GM23248 (cell line): ENCODE measurements around the gene ROMO1. TPM values are rescaled to one million over a fixed set of nuclear protein-coding genes. Genes with fewer than 3 reads are reported as not detected.
"Not testable (repeated sequence)": the region's sequence is repeated elsewhere in the genome, so short reads cannot be mapped to it uniquely, and the experiment has no call there.

Experiments
- DNase-seq: peaks from one replicate; pipeline ENCODE4 v3.0.0-alpha.2; 2015
- H2AFZ ChIP-seq: fragments of 200-600 bp; sonication (generic); 2 replicates; pipeline ENCODE4 v1.6.1; 2016; ENCODE audit warnings: antibody characterized with exemption
- H3F3A ChIP-seq: fragments of 200-600 bp; sonication (generic); 2 replicates; pipeline ENCODE4 v1.6.1; 2016; ENCODE audit warnings: mild to moderate bottlenecking, antibody characterized with exemption, mixed run types; ENCODE audit not compliant: insufficient read depth
- H3K27ac ChIP-seq: fragments of 200-600 bp; sonication (generic); 2 replicates; pipeline ENCODE4 v1.5.1; 2016; ENCODE audit warnings: mild to moderate bottlenecking
- H3K27me3 ChIP-seq: fragments of 200-600 bp; sonication (generic); replicated peaks from 2 replicates; pipeline ENCODE4 v1.6.1; 2016; ENCODE audit warnings: mild to moderate bottlenecking; ENCODE audit not compliant: insufficient read depth
- H3K36me3 ChIP-seq: fragments of 200-600 bp; sonication (generic); 2 replicates; pipeline ENCODE4 v1.6.1; 2016; ENCODE audit warnings: low read depth, mild to moderate bottlenecking
- H3K4me1 ChIP-seq: fragments of 200-600 bp; sonication (generic); 2 replicates; pipeline ENCODE4 v1.6.1; 2016; ENCODE audit warnings: mild to moderate bottlenecking; ENCODE audit not compliant: insufficient read depth
- H3K4me2 ChIP-seq: fragments of 200-600 bp; sonication (generic); one replicate; pipeline ENCODE4 v1.6.1; 2016; ENCODE audit warnings: mild to moderate bottlenecking; ENCODE audit not compliant: unreplicated experiment
- H3K4me3 ChIP-seq: fragments of 200-600 bp; sonication (generic); 2 replicates; pipeline ENCODE4 v1.5.1; 2016; ENCODE audit warnings: mild to moderate bottlenecking
- H3K79me2 ChIP-seq: fragments of 200-600 bp; sonication (generic); 2 replicates; pipeline ENCODE4 v1.6.1; 2016; ENCODE audit warnings: mild to moderate bottlenecking; ENCODE audit not compliant: insufficient read depth
- H3K9ac ChIP-seq: fragments of 200-600 bp; sonication (generic); 2 replicates; pipeline ENCODE4 v1.6.1; 2016; ENCODE audit warnings: mild to moderate bottlenecking
- H3K9me2 ChIP-seq: fragments of 200-600 bp; sonication (generic); 2 replicates; pipeline ENCODE4 v1.6.1; 2016; ENCODE audit warnings: mixed run types, mild to moderate bottlenecking, moderate library complexity; ENCODE audit not compliant: insufficient read depth
- H3K9me3 ChIP-seq: fragments of 200-600 bp; sonication (generic); one replicate; pipeline ENCODE4 v1.6.1; 2017; ENCODE audit warnings: low read depth
- H4K20me1 ChIP-seq: fragments of 200-600 bp; sonication (generic); 2 replicates; pipeline ENCODE4 v1.6.0; 2016; ENCODE audit not compliant: insufficient read depth
- EZH2 ChIP-seq: fragments of 200-600 bp; sonication (generic); IDR thresholded peaks from 2 replicates; pipeline ENCODE4 v1.6.1; 2018; ENCODE audit warnings: antibody characterized with exemption, mild to moderate bottlenecking; ENCODE audit not compliant: insufficient read depth, poor library complexity, severe bottlenecking
- EZH2phosphoT487 ChIP-seq: fragments of 200-600 bp; sonication (generic); IDR thresholded peaks from 2 replicates; pipeline ENCODE4 v1.6.1; 2018; ENCODE audit warnings: antibody characterized with exemption, moderate library complexity, mild to moderate bottlenecking, low read depth; ENCODE audit not compliant: insufficient read depth
- WGBS, 2 experiments: methylation state at CpG; one replicate each; pipeline ENCODE4 v1.1.6; 2015 to 2017; ENCODE audit warnings: low lambda C conversion rate in 2 of 2, low coverage in 1 of 2; ENCODE audit errors: missing lambda C conversion rate in 2 of 2; 5-methylcytosine and 5-hydroxymethylcytosine counted together
- in situ Hi-C: fragments of 300-500 bp; cut with MboI; formaldehyde crosslinking; loops from 2 replicates; pipeline ENCODE4 v1.15.0; 2020
- polyA plus RNA-seq: library from polyadenylated mRNA; unstranded; fragments of >200 nt; fragmentation: Nextera tagmentation; extraction: Ambion mirVana; gene quantifications from 2 replicates; pipeline ENCODE4 v1.2.1, GENCODE V29; 2016
- total RNA-seq: library from RNA; depleted of rRNA; stranded (reverse); fragments of >200 nt; shearing (Covaris generic); gene quantifications from 2 replicates; pipeline ENCODE4 v1.2.3, GENCODE V29; 2014; rRNA removed

ROMO1 gene
- total and polyA plus RNA-seq, 2 experiments from 2014 or later: 311 to 543 TPM

DNA sequence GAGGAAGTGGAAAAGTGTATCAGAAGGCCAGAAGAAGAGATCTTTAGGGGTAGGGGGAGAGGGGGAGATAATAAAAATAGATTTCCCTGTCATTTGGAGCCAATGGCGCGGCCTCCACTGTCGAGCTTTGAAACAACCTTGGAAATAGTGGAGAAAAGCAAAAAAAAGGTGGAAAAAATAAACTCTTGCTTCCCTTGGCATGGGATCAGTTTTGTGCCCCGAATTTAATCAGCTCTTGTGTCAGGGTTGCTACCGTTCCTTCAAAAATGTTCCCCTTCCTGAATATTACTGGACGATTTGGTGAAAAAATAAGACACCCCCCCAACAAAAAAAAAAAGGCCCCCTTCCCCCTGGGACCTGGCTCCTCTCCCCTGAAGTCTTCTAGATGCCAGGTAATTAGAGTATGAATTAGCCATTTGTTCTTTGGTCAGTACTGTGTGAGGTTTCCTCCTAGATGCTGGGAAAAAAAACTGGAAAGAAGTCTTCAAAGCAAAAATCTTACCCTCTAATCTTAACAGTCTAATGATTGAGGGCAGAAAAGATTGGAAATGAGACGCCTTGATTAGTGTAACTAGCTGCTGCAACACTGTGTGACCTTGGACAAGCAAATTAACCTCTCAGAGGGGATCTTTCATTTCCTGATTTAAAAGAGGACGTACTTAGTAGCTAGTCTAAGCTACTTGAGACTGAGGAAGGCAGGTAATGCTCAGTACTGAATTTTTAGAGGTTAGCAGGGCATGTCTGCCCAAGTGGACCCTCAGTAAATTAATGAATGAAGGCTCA lies 43.7 kb downstream of the ROMO1 start:
- Histone ChIP-seq H3K36me3 (peaks cover 28% of the 10 kb centered on the region), H3K27ac (peak overlapping the region; percentile 88), H3K4me3 (peak overlapping the region; percentile 76), H3K9me3 (no peaks in the 10 kb centered on the region), H3K79me2 (peaks cover 53% of the 10 kb centered on the region), H3K27me3 (no peaks in the 10 kb centered on the region), H3K4me2 (peak overlapping the region; percentile 97), H3K9ac (peak overlapping the region; percentile 99), H3K4me1 (peaks cover 38% of the 10 kb centered on the region), H2AFZ (peak overlapping the region; percentile 62), H3F3A (peaks cover 41% of the 10 kb centered on the region), H3K9me2 (no peaks in the 10 kb centered on the region), H4K20me1 (peaks cover 23% of the 10 kb centered on the region)
- 4 to 5% methylated on average over 8 of the region's 8 CpGs for WGBS, 2 experiments
- DNase-seq: peak; percentile 34
- in situ Hi-C loops: no loop called here
- no peak for TF ChIP-seq EZH2phosphoT487
- TF ChIP-seq EZH2: no peak

DNA sequence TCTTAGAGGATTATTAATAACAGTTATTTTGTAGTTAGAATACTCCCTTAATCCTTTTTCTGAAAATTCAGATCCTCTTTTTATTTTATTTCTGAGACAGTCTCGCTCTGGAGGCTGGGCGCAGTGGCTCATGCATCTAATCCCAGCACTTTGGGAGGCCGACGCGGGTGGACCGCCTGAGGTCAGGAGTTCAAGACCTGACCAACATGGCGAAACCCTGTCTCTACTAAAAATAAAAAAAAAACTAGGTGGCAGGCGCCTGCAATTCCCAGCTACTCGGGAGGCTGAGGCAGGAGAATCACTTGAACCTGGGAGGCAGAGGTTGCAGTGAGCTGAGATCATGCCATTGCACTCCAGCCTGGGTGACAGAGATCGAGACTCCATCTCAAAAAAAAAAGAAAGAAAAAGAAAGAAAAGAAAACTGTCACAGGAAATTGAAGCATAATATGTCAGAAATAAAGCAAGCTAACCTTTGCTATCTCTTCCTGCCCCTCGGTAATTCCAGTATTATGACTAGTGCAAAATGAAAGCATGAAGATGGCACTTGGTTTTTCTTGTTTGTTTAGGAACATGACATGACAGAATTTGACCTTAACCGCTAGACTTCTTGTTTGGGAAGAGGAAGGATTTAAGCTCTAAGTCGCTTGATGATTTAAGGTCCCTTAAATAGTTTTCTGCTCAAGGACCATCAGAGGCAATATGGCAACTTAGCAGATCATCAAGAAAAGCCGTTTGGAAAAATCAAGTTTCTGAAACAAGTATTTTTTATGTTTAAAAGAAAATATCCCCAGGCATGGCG lies 44.7 kb downstream of the ROMO1 start:
- Histone ChIP-seq H3K36me3 (peaks cover 19% of the 10 kb centered on the region), H2AFZ (peak overlapping the region; percentile 62), H3K27ac (peak overlapping the region; percentile 88), H3K9ac (peak overlapping the region; percentile 99), H3K9me2 (no peaks in the 10 kb centered on the region), H3K4me3 (peak overlapping the region; percentile 76), H3K9me3 (no peaks in the 10 kb centered on the region), H3K79me2 (peaks cover 44% of the 10 kb centered on the region), H3K4me1 (peaks cover 29% of the 10 kb centered on the region), H3K27me3 (no peaks in the 10 kb centered on the region), H3F3A (peaks cover 32% of the 10 kb centered on the region), H3K4me2 (peak overlapping the region; percentile 97), H4K20me1 (peaks cover 14% of the 10 kb centered on the region)
- no peak for DNase-seq
- 93 to 94% methylated on average over 15 of the region's 15 CpGs for WGBS, 2 experiments
- in situ Hi-C loops: no loop called here
- TF ChIP-seq EZH2 (no peak), EZH2phosphoT487 (no peak)

DNA sequence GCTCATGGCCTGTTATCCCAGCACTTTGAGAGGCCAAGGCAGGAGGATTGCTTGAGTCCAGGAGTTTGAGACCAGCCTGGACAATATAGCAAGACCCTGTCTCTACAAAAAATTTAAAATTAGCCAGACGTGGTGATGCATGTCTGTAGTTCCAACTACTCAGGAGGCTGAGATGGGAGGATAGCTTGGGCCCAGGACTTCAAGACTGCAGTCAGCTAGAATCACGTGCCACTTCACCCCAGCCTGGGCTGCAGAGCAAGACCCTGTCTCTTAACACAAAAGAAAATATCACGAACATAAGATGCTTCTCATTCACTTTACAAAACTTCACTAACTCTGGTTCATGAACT lies 45.3 kb downstream of the ROMO1 start:
- H3K27ac ChIP-seq, H3K27me3 ChIP-seq, H3K9me3 ChIP-seq, H3K9ac ChIP-seq, DNase-seq, H3K4me2 ChIP-seq, in situ Hi-C loops, H3K4me3 ChIP-seq, H2AFZ ChIP-seq, H3K9me2 ChIP-seq: not testable (repeated sequence)
- Histone ChIP-seq H3K36me3 (peaks cover 13% of the 10 kb centered on the region), H3F3A (peaks cover 29% of the 10 kb centered on the region), H3K79me2 (peaks cover 38% of the 10 kb centered on the region), H4K20me1 (peaks cover 11% of the 10 kb centered on the region), H3K4me1 (peaks cover 23% of the 10 kb centered on the region)
- WGBS, 2 experiments: 83 to 89% methylated on average over 3 of the region's 3 CpGs

Other genes with a start within 250 kb of the ROMO1 start
- gene CEP250, start 243.8 kb upstream of the ROMO1 start, total RNA-seq: 15.5 and 18.2 TPM in 2 replicates
- gene CEP250, start 243.8 kb upstream of the ROMO1 start, polyA plus RNA-seq: 21.7 and 21.8 TPM in 2 replicates
- gene C20orf173, start 169.8 kb upstream of the ROMO1 start, total RNA-seq: not detected in 2 replicates
- not detected in 2 replicates for gene C20orf173, start 169.8 kb upstream of the ROMO1 start, polyA plus RNA-seq
- gene ERGIC3, start 157.3 kb upstream of the ROMO1 start, total RNA-seq: 345 and 477 TPM in 2 replicates
- gene ERGIC3, start 157.3 kb upstream of the ROMO1 start, polyA plus RNA-seq: 261 and 262 TPM in 2 replicates
- gene SPAG4, start 83.6 kb upstream of the ROMO1 start, total RNA-seq: 3.3 and 14.2 TPM in 2 replicates
- 17.3 and 20.9 TPM in 2 replicates for gene SPAG4, start 83.6 kb upstream of the ROMO1 start, polyA plus RNA-seq
- 172 and 205 TPM in 2 replicates for gene CPNE1, start 34.5 kb upstream of the ROMO1 start, total RNA-seq
- 166 and 178 TPM in 2 replicates for gene CPNE1, start 34.5 kb upstream of the ROMO1 start, polyA plus RNA-seq
- gene RBM12, start 34.5 kb upstream of the ROMO1 start, total RNA-seq: 31.7 and 36.0 TPM in 2 replicates
- gene RBM12, start 34.5 kb upstream of the ROMO1 start, polyA plus RNA-seq: 18.1 and 18.5 TPM in 2 replicates
- gene NFS1, start 53 bp upstream of the ROMO1 start, total RNA-seq: 35.8 and 56.9 TPM in 2 replicates
- gene NFS1, start 53 bp upstream of the ROMO1 start, polyA plus RNA-seq: 31.5 and 33.3 TPM in 2 replicates
- gene RBM39, start 42.9 kb downstream of the ROMO1 start, total RNA-seq: 247 and 390 TPM in 2 replicates
- gene RBM39, start 42.9 kb downstream of the ROMO1 start, polyA plus RNA-seq: 227 and 270 TPM in 2 replicates
- gene PHF20, start 72.6 kb downstream of the ROMO1 start, total RNA-seq: 23.3 and 25.0 TPM in 2 replicates
- gene PHF20, start 72.6 kb downstream of the ROMO1 start, polyA plus RNA-seq: 35.4 and 37.4 TPM in 2 replicates